HCT116 (cell line): ENCODE data around the gene MYO1E. TPM values are rescaled to one million over a fixed set of nuclear protein-coding genes. Genes with fewer than 3 reads are reported as not detected.
A peak's percentile ranks its signal among the peaks of the same experiment; 100 is the strongest.

Source experiments
- ATAC-seq: fragments of 200-7000 bp; cut with Tn5 transposase; 2 replicates; pipeline ENCODE4 v1.9.1; 2020; ENCODE audit warnings: mild to moderate bottlenecking, moderate library complexity
- BruUV-seq: library from RNA; stranded (reverse); fragments of 400-500 nt; replicated peaks from 2 replicates; lab custom pipeline; 2021; lab: Mats Ljungman, UMichigan
- CTCF ChIA-PET: fragments of 300-600 bp; sonication (Branson Sonifier 250); formaldehyde crosslinking; loops from one replicate; lab custom pipeline; 2021; ENCODE audit warnings: antibody characterized with exemption; lab: Charles Lee
- POLR2A ChIA-PET: fragments of 300-600, 350-600 bp; sonication (Branson Sonifier 250); formaldehyde crosslinking; loops from one replicate; lab custom pipeline; 2021; ENCODE audit warnings: antibody characterized with exemption; lab: Charles Lee
- RAD21 ChIA-PET, 2 experiments: fragments of 300-600 bp; sonication (Branson Sonifier 250); formaldehyde crosslinking; loops; one replicate each; lab custom pipeline; 2023; ENCODE audit warnings: low total read pairs in 2 of 2; ENCODE audit not compliant: uncharacterized antibody in 2 of 2, unreplicated experiment in 2 of 2, low non-redundant PET in 1 of 2; lab: Charles Lee
- DNase-seq: peaks from one replicate; pipeline ENCODE4 v3.0.0-alpha.2; 2010; ENCODE audit warnings: low read depth, low spot score
- H2AFZ ChIP-seq: fragments of 200-600 bp; shearing (Covaris generic), sonication (generic); 2 replicates; pipeline ENCODE4 v1.6.1; 2017; ENCODE audit warnings: low read depth, mixed run types, mixed read lengths, antibody characterized with exemption, low read length; ENCODE audit not compliant: poor library complexity, severe bottlenecking
- H3K27ac ChIP-seq: 2 replicates; pipeline ENCODE4 v1.5.1; 2012; ENCODE audit warnings: low read depth, low read length
- H3K27me3 ChIP-seq: fragments of 200-600 bp; sonication (generic); 2 replicates; pipeline ENCODE4 v1.6.1; 2016; ENCODE audit warnings: mixed run types, low read length, mixed read lengths; ENCODE audit not compliant: insufficient read depth
- H3K36me3 ChIP-seq, 2 experiments: fragments of 200-500 bp in 1 of 2; fragments of 200-600 bp in 1 of 2; sonication (Bioruptor generic) in 1 of 2; sonication (generic) in 1 of 2; 2 replicates each; pipeline versions ENCODE4 v1.5.1 to v1.6.1; 2014 to 2016; ENCODE audit warnings: low read length in 2 of 2, inconsistent platforms in 1 of 2, mixed read lengths in 1 of 2, mixed run types in 1 of 2; ENCODE audit not compliant: insufficient read depth in 2 of 2, control insufficient read depth in 1 of 2
- H3K4me1 ChIP-seq, 2 experiments: fragments of 200-600 bp in 1 of 2; sonication (generic) in 1 of 2; 2 replicates each; pipeline versions ENCODE4 v1.5.1 to v1.6.1; 2012 to 2017; ENCODE audit warnings: low read length in 2 of 2, inconsistent platforms in 1 of 2, mild to moderate bottlenecking in 1 of 2, mixed read lengths in 1 of 2, mixed run types in 1 of 2, moderate library complexity in 1 of 2; ENCODE audit not compliant: insufficient read depth in 2 of 2, control insufficient read depth in 1 of 2
- H3K4me2 ChIP-seq: fragments of 200-600 bp; sonication (generic); 2 replicates; pipeline ENCODE4 v1.6.1; 2017; ENCODE audit warnings: mixed run types, low read length, mixed read lengths
- H3K4me3 ChIP-seq, 2 experiments: fragments of 200-600 bp in 1 of 2; sonication (generic) in 1 of 2; replicated peaks in 1 of 2; 2 replicates each; pipeline ENCODE4 v1.5.1; 2011 to 2016; ENCODE audit warnings: low read length in 2 of 2, control low read depth in 1 of 2, low read depth in 1 of 2, mild to moderate bottlenecking in 1 of 2, mixed read lengths in 1 of 2, mixed run types in 1 of 2
- H3K79me2 ChIP-seq: fragments of 200-600 bp; sonication (generic); 2 replicates; pipeline ENCODE4 v1.6.1; 2017; ENCODE audit warnings: mild to moderate bottlenecking, mixed run types, low read length, moderate library complexity, mixed read lengths; ENCODE audit not compliant: insufficient read depth
- H3K9ac ChIP-seq: fragments of 200-600 bp; sonication (generic); 2 replicates; pipeline ENCODE4 v1.6.1; 2016; ENCODE audit warnings: low read length, mixed read lengths
- H3K9me2 ChIP-seq: fragments of 200-600 bp; sonication (generic), shearing (Covaris generic); 2 replicates; pipeline ENCODE4 v1.6.1; 2017; ENCODE audit warnings: mixed run types, mild to moderate bottlenecking, moderate library complexity; ENCODE audit not compliant: insufficient read depth
- H3K9me3 ChIP-seq, 2 experiments: fragments of 200-500 bp in 1 of 2; fragments of 200-600 bp in 1 of 2; sonication (Bioruptor generic) in 1 of 2; sonication (generic) in 1 of 2; 2 replicates each; pipeline ENCODE4 v1.6.1; 2014 to 2017; ENCODE audit warnings: low read length in 2 of 2, mixed read lengths in 2 of 2, inconsistent platforms in 1 of 2, low read depth in 1 of 2, mild to moderate bottlenecking in 1 of 2, mixed run types in 1 of 2, moderate library complexity in 1 of 2; ENCODE audit not compliant: control insufficient read depth in 1 of 2, insufficient read depth in 1 of 2
- H4K20me1 ChIP-seq: fragments of 200-600 bp; sonication (generic), shearing (Covaris generic); 2 replicates; pipeline ENCODE4 v1.6.1; 2017; ENCODE audit warnings: mixed run types, mild to moderate bottlenecking, moderate library complexity; ENCODE audit not compliant: insufficient read depth
- CEBPB ChIP-seq: IDR thresholded peaks from 2 replicates; pipeline ENCODE4 v1.6.1; 2012; ENCODE audit warnings: low read depth
- CTCF ChIP-seq, 3 experiments: fragments of 200-600 bp in 1 of 3; sonication (generic) in 1 of 3; IDR thresholded peaks in 2 of 3; conservative IDR thresholded peaks in 1 of 3; 2 replicates each; pipeline ENCODE4 v1.5.1; 2012 to 2017; ENCODE audit warnings: low read depth in 2 of 3, low read length in 2 of 3, antibody characterized with exemption in 1 of 3, borderline replicate concordance in 1 of 3, control low read depth in 1 of 3, mild to moderate bottlenecking in 1 of 3, mixed read lengths in 1 of 3, mixed run types in 1 of 3, moderate library complexity in 1 of 3; ENCODE audit not compliant: insufficient read depth in 1 of 3
- EGR1 ChIP-seq: IDR thresholded peaks from 2 replicates; pipeline ENCODE4 v1.6.1; 2012; ENCODE audit warnings: low read depth
- EZH2 ChIP-seq: fragments of 200-600 bp; sonication (generic); IDR thresholded peaks from 2 replicates; pipeline ENCODE4 v1.6.1; 2017; ENCODE audit warnings: antibody characterized with exemption, mixed run types
- JUND ChIP-seq: IDR thresholded peaks from 2 replicates; pipeline ENCODE4 v1.6.1; 2012
- POLR2A ChIP-seq: IDR thresholded peaks from 2 replicates; pipeline ENCODE4 v1.7.0; 2011; ENCODE audit warnings: borderline replicate concordance; ENCODE audit not compliant: insufficient read depth, insufficient read length; ENCODE audit errors: extremely low read depth
- RAD21 ChIP-seq: IDR thresholded peaks from 2 replicates; pipeline ENCODE4 v1.6.1; 2012; ENCODE audit warnings: low read depth, mild to moderate bottlenecking
- SP1 ChIP-seq: IDR thresholded peaks from 2 replicates; pipeline ENCODE4 v1.6.1; 2012; ENCODE audit warnings: low read depth
- ZBTB33 ChIP-seq: IDR thresholded peaks from 2 replicates; pipeline ENCODE4 v1.6.1; 2011; ENCODE audit warnings: mild to moderate bottlenecking, low read length, moderate library complexity; ENCODE audit not compliant: insufficient replicate concordance; ENCODE audit errors: extremely low read depth
- intact Hi-C: fragments of 100-400 bp; cut with micrococcal nuclease; formaldehyde crosslinking; loops from 2 replicates; pipeline ENCODE4 v1.10.0; 2022
- total RNA-seq: library from RNA; stranded (reverse); gene quantifications from one replicate; pipeline ENCODE4 v1.2.1, GENCODE V29; 2021; ENCODE audit not compliant: unreplicated experiment

MYO1E gene
- total RNA-seq, 1 experiment from 2014 or later, result 182 TPM

GRCh38 chr15:59247364-59247763 is 125.3 kb downstream of the MYO1E start:
- Histone ChIP-seq H4K20me1 (no peaks in the 10 kb centered on the region), H3K9me2 (no peaks in the 10 kb centered on the region), H3K79me2 (no peaks in the 10 kb centered on the region), H3K4me2 (no peak overlapping the region), H3K4me3 (no peak overlapping the region), H3K9me3 (no peaks in the 10 kb centered on the region), H3K36me3 (no peaks in the 10 kb centered on the region), H3K27ac (no peak overlapping the region), H3K4me1 (peaks cover 0 to 37% of the 10 kb centered on the region in 2 experiments; a peak in 2 of 4 replicates), H3K9ac (no peak overlapping the region), H3K27me3 (no peaks in the 10 kb centered on the region), H2AFZ (no peak overlapping the region)
- CTCF ChIA-PET, result interaction anchor here (0.5 to 2.3 kb wide), 12 partner anchors 10 to 282 kb away, joined by 3 to 9 read pairs (median 4); no protein-coding TSS in a partner anchor
- TF ChIP-seq JUND (no peak), RAD21 (peak; percentile 71), ZBTB33 (no peak), EZH2 (no peak), CEBPB (no peak), EGR1 (no peak), POLR2A (no peak), SP1 (no peak), CTCF (IDR thresholded peaks at IDR 0.05 in 2 of 3, conservative IDR thresholded peaks at IDR 0.05 in 1 of 3; ENCODE audit: borderline replicate concordance in 1 of 3, insufficient read depth in 1 of 3, low read depth in 2 of 3, low read length in 2 of 3) (peak; percentile 41 to 77 (median 70); a peak in 5 of 6 replicates)
- POLR2A ChIA-PET, result interaction anchor here (1.5 kb wide), 1 partner anchor 125 kb away, joined by 6 read pairs; the partner anchor contains the start of gene MYO1E
- no peak for DNase-seq
- intact Hi-C loops, result loop anchor here (1.0 to 5.0 kb wide), 2 partner anchors 165 to 246 kb away; no protein-coding TSS in a partner anchor
- BruUV-seq, result no TSS peak
- RAD21 ChIA-PET, result interaction anchor here in 1 of 2 experiments (1.2 kb wide), 1 partner anchor 66 kb away, joined by 3 read pairs; no protein-coding TSS in a partner anchor
- peak; percentile 94 for ATAC-seq
